HCT116 (cell line): ENCODE data around the gene UBE2Q2. TPM values are rescaled to one million over a fixed set of nuclear protein-coding genes. Genes with fewer than 3 reads are reported as not detected.

Source experiments
- ATAC-seq: fragments of 200-7000 bp; cut with Tn5 transposase; 2 replicates; pipeline ENCODE4 v1.9.1; 2020; ENCODE audit warnings: mild to moderate bottlenecking, moderate library complexity
- BruUV-seq: library from RNA; stranded (reverse); fragments of 400-500 nt; replicated peaks from 2 replicates; lab custom pipeline; 2021; lab: Mats Ljungman, UMichigan
- CTCF ChIA-PET: fragments of 300-600 bp; sonication (Branson Sonifier 250); formaldehyde crosslinking; loops from one replicate; lab custom pipeline; 2021; ENCODE audit warnings: antibody characterized with exemption; lab: Charles Lee
- POLR2A ChIA-PET: fragments of 300-600, 350-600 bp; sonication (Branson Sonifier 250); formaldehyde crosslinking; loops from one replicate; lab custom pipeline; 2021; ENCODE audit warnings: antibody characterized with exemption; lab: Charles Lee
- RAD21 ChIA-PET, 2 experiments: fragments of 300-600 bp; sonication (Branson Sonifier 250); formaldehyde crosslinking; loops; one replicate each; lab custom pipeline; 2023; ENCODE audit warnings: low total read pairs in 2 of 2; ENCODE audit not compliant: uncharacterized antibody in 2 of 2, unreplicated experiment in 2 of 2, low non-redundant PET in 1 of 2; lab: Charles Lee
- DNase-seq: peaks from one replicate; pipeline ENCODE4 v3.0.0-alpha.2; 2010; ENCODE audit warnings: low read depth, low spot score
- H2AFZ ChIP-seq: fragments of 200-600 bp; shearing (Covaris generic), sonication (generic); 2 replicates; pipeline ENCODE4 v1.6.1; 2017; ENCODE audit warnings: low read depth, mixed run types, mixed read lengths, antibody characterized with exemption, low read length; ENCODE audit not compliant: poor library complexity, severe bottlenecking
- H3K27ac ChIP-seq: 2 replicates; pipeline ENCODE4 v1.5.1; 2012; ENCODE audit warnings: low read depth, low read length
- H3K27me3 ChIP-seq: fragments of 200-600 bp; sonication (generic); 2 replicates; pipeline ENCODE4 v1.6.1; 2016; ENCODE audit warnings: mixed run types, low read length, mixed read lengths; ENCODE audit not compliant: insufficient read depth
- H3K36me3 ChIP-seq, 2 experiments: fragments of 200-500 bp in 1 of 2; fragments of 200-600 bp in 1 of 2; sonication (Bioruptor generic) in 1 of 2; sonication (generic) in 1 of 2; 2 replicates each; pipeline versions ENCODE4 v1.5.1 to v1.6.1; 2014 to 2016; ENCODE audit warnings: low read length in 2 of 2, inconsistent platforms in 1 of 2, mixed read lengths in 1 of 2, mixed run types in 1 of 2; ENCODE audit not compliant: insufficient read depth in 2 of 2, control insufficient read depth in 1 of 2
- H3K4me1 ChIP-seq, 2 experiments: fragments of 200-600 bp in 1 of 2; sonication (generic) in 1 of 2; 2 replicates each; pipeline versions ENCODE4 v1.5.1 to v1.6.1; 2012 to 2017; ENCODE audit warnings: low read length in 2 of 2, inconsistent platforms in 1 of 2, mild to moderate bottlenecking in 1 of 2, mixed read lengths in 1 of 2, mixed run types in 1 of 2, moderate library complexity in 1 of 2; ENCODE audit not compliant: insufficient read depth in 2 of 2, control insufficient read depth in 1 of 2
- H3K4me2 ChIP-seq: fragments of 200-600 bp; sonication (generic); 2 replicates; pipeline ENCODE4 v1.6.1; 2017; ENCODE audit warnings: mixed run types, low read length, mixed read lengths
- H3K4me3 ChIP-seq, 2 experiments: fragments of 200-600 bp in 1 of 2; sonication (generic) in 1 of 2; replicated peaks in 1 of 2; 2 replicates each; pipeline ENCODE4 v1.5.1; 2011 to 2016; ENCODE audit warnings: low read length in 2 of 2, control low read depth in 1 of 2, low read depth in 1 of 2, mild to moderate bottlenecking in 1 of 2, mixed read lengths in 1 of 2, mixed run types in 1 of 2
- H3K79me2 ChIP-seq: fragments of 200-600 bp; sonication (generic); 2 replicates; pipeline ENCODE4 v1.6.1; 2017; ENCODE audit warnings: mild to moderate bottlenecking, mixed run types, low read length, moderate library complexity, mixed read lengths; ENCODE audit not compliant: insufficient read depth
- H3K9ac ChIP-seq: fragments of 200-600 bp; sonication (generic); 2 replicates; pipeline ENCODE4 v1.6.1; 2016; ENCODE audit warnings: low read length, mixed read lengths
- H3K9me2 ChIP-seq: fragments of 200-600 bp; sonication (generic), shearing (Covaris generic); 2 replicates; pipeline ENCODE4 v1.6.1; 2017; ENCODE audit warnings: mixed run types, mild to moderate bottlenecking, moderate library complexity; ENCODE audit not compliant: insufficient read depth
- H3K9me3 ChIP-seq, 2 experiments: fragments of 200-500 bp in 1 of 2; fragments of 200-600 bp in 1 of 2; sonication (Bioruptor generic) in 1 of 2; sonication (generic) in 1 of 2; 2 replicates each; pipeline ENCODE4 v1.6.1; 2014 to 2017; ENCODE audit warnings: low read length in 2 of 2, mixed read lengths in 2 of 2, inconsistent platforms in 1 of 2, low read depth in 1 of 2, mild to moderate bottlenecking in 1 of 2, mixed run types in 1 of 2, moderate library complexity in 1 of 2; ENCODE audit not compliant: control insufficient read depth in 1 of 2, insufficient read depth in 1 of 2
- H4K20me1 ChIP-seq: fragments of 200-600 bp; sonication (generic), shearing (Covaris generic); 2 replicates; pipeline ENCODE4 v1.6.1; 2017; ENCODE audit warnings: mixed run types, mild to moderate bottlenecking, moderate library complexity; ENCODE audit not compliant: insufficient read depth
- ATF3 ChIP-seq: IDR thresholded peaks from 2 replicates; pipeline ENCODE4 v1.6.1; 2012
- CEBPB ChIP-seq: IDR thresholded peaks from 2 replicates; pipeline ENCODE4 v1.6.1; 2012; ENCODE audit warnings: low read depth
- CTCF ChIP-seq, 3 experiments: fragments of 200-600 bp in 1 of 3; sonication (generic) in 1 of 3; IDR thresholded peaks in 2 of 3; conservative IDR thresholded peaks in 1 of 3; 2 replicates each; pipeline ENCODE4 v1.5.1; 2012 to 2017; ENCODE audit warnings: low read depth in 2 of 3, low read length in 2 of 3, antibody characterized with exemption in 1 of 3, borderline replicate concordance in 1 of 3, control low read depth in 1 of 3, mild to moderate bottlenecking in 1 of 3, mixed read lengths in 1 of 3, mixed run types in 1 of 3, moderate library complexity in 1 of 3; ENCODE audit not compliant: insufficient read depth in 1 of 3
- EGR1 ChIP-seq: IDR thresholded peaks from 2 replicates; pipeline ENCODE4 v1.6.1; 2012; ENCODE audit warnings: low read depth
- ELF1 ChIP-seq: IDR thresholded peaks from 2 replicates; pipeline ENCODE4 v1.6.1; 2012; ENCODE audit warnings: low read depth, borderline replicate concordance
- EZH2 ChIP-seq: fragments of 200-600 bp; sonication (generic); IDR thresholded peaks from 2 replicates; pipeline ENCODE4 v1.6.1; 2017; ENCODE audit warnings: antibody characterized with exemption, mixed run types
- FOSL1 ChIP-seq: IDR thresholded peaks from 2 replicates; pipeline ENCODE4 v1.6.1; 2012; ENCODE audit warnings: low read depth
- POLR2A ChIP-seq: IDR thresholded peaks from 2 replicates; pipeline ENCODE4 v1.7.0; 2011; ENCODE audit warnings: borderline replicate concordance; ENCODE audit not compliant: insufficient read depth, insufficient read length; ENCODE audit errors: extremely low read depth
- RAD21 ChIP-seq: IDR thresholded peaks from 2 replicates; pipeline ENCODE4 v1.6.1; 2012; ENCODE audit warnings: low read depth, mild to moderate bottlenecking
- REST ChIP-seq: IDR thresholded peaks from 2 replicates; pipeline ENCODE4 v1.6.1; 2012; ENCODE audit warnings: low read depth
- SIN3A ChIP-seq: IDR thresholded peaks from 2 replicates; pipeline ENCODE4 v1.6.1; 2012; ENCODE audit warnings: low read depth
- SP1 ChIP-seq: IDR thresholded peaks from 2 replicates; pipeline ENCODE4 v1.6.1; 2012; ENCODE audit warnings: low read depth
- SRF ChIP-seq: IDR thresholded peaks from 2 replicates; pipeline ENCODE4 v1.6.1; 2012; ENCODE audit warnings: low read depth
- TCF7L2 ChIP-seq: IDR thresholded peaks from 2 replicates; pipeline ENCODE4 v1.7.0; 2011; ENCODE audit warnings: borderline replicate concordance, inconsistent platforms; ENCODE audit not compliant: insufficient read depth, insufficient read length; ENCODE audit errors: extremely low read depth
- ZBTB33 ChIP-seq: IDR thresholded peaks from 2 replicates; pipeline ENCODE4 v1.6.1; 2011; ENCODE audit warnings: mild to moderate bottlenecking, low read length, moderate library complexity; ENCODE audit not compliant: insufficient replicate concordance; ENCODE audit errors: extremely low read depth
- ZNF274 ChIP-seq: fragments of 200-500 bp; sonication (Bioruptor generic); IDR thresholded peaks from 2 replicates; pipeline ENCODE4 v1.6.1; 2014; ENCODE audit warnings: mild to moderate bottlenecking, low read depth, low read length, inconsistent platforms
- intact Hi-C: fragments of 100-400 bp; cut with micrococcal nuclease; formaldehyde crosslinking; loops from 2 replicates; pipeline ENCODE4 v1.10.0; 2022
- total RNA-seq: library from RNA; stranded (reverse); gene quantifications from one replicate; pipeline ENCODE4 v1.2.1, GENCODE V29; 2021; ENCODE audit not compliant: unreplicated experiment
- TF ChIP-seq, protein P1 (sequence below): IDR thresholded peaks from 2 replicates; pipeline ENCODE4 v1.6.1; 2012

UBE2Q2 gene
- total RNA-seq, 1 experiment from 2014 or later = 12.3 TPM

GRCh38 chr15:75887178-75887577 lies 43.9 kb downstream of the UBE2Q2 start:
- TF ChIP-seq CTCF (IDR thresholded peaks at IDR 0.05 in 2 of 3, conservative IDR thresholded peaks at IDR 0.05 in 1 of 3; ENCODE audit: borderline replicate concordance in 1 of 3, insufficient read depth in 1 of 3, low read depth in 2 of 3, low read length in 2 of 3) (no peak), CEBPB (no peak), EZH2 (no peak), ATF3 (no peak), EGR1 (no peak), FOSL1 (no peak), ZBTB33 (no peak), SRF (no peak), RAD21 (no peak), TCF7L2 (no peak), REST (no peak), ZNF274 (no peak), ELF1 (no peak), POLR2A (no peak), SP1 (no peak), SIN3A (no peak)
- TF ChIP-seq, protein P1, sequence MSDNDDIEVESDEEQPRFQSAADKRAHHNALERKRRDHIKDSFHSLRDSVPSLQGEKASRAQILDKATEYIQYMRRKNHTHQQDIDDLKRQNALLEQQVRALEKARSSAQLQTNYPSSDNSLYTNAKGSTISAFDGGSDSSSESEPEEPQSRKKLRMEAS = no peak
- ChIA-PET POLR2A (no interaction called here), RAD21 (no interaction called here), CTCF (no interaction called here)
- H3K79me2 ChIP-seq = no peaks in the 10 kb centered on the region
- no peaks in the 10 kb centered on the region for H3K36me3 ChIP-seq
- no peak overlapping the region for H2AFZ ChIP-seq
- DNase-seq (no peak), ATAC-seq (no peak)
- H3K27ac ChIP-seq = no peak overlapping the region
- no peak overlapping the region for H3K9ac ChIP-seq
- no peaks in the 10 kb centered on the region for H3K9me3 ChIP-seq
- H3K4me3 ChIP-seq = no peak overlapping the region
- intact Hi-C loops = no loop called here
- peaks cover 0 to 8% of the 10 kb centered on the region in 2 experiments; a peak in 2 of 4 replicates for H3K4me1 ChIP-seq
- no peaks in the 10 kb centered on the region for H4K20me1 ChIP-seq
- no peaks in the 10 kb centered on the region for H3K9me2 ChIP-seq
- H3K27me3 ChIP-seq = no peaks in the 10 kb centered on the region
- no TSS peak for BruUV-seq
- H3K4me2 ChIP-seq = no peak overlapping the region
